DOHH2 (cell line): Measurements from ENCODE around the gene ZNF580.

Source experiments
- CTCF ChIP-seq: fragments of 200-600 bp; sonication (generic); IDR thresholded peaks from one replicate; pipeline ENCODE4 v1.5.1; 2014; ENCODE audit warnings: antibody characterized with exemption, mild to moderate bottlenecking, low read depth, low read length; ENCODE audit not compliant: poor library complexity, severe bottlenecking
- EZH2phosphoT487 ChIP-seq: fragments of 200-600 bp; sonication (generic); IDR thresholded peaks from 2 replicates; pipeline ENCODE4 v1.6.1; 2017; ENCODE audit warnings: borderline replicate concordance, mild to moderate bottlenecking, antibody characterized with exemption, low read length, moderate library complexity, mixed read lengths

- TF ChIP-seq CTCF (no peak), EZH2phosphoT487 (no peak)
Observed at GRCh38 chr19:55671054-55671378, 30.2 kb downstream of the ZNF580 start.
